Spleen (tissue), 11 donors: ENCODE results near the gene IGSF9. TPM values are rescaled to one million over a fixed set of nuclear protein-coding genes. Genes with fewer than 3 reads are reported as not detected.

Source experiments
- DNase-seq: peaks from one replicate; pipeline ENCODE4 v3.0.0-alpha.2; 2020
- H3K27ac ChIP-seq, 8 donors: fragments of 200-600 bp; sonication (generic) in 7 of 8; 1 replicate in 4 of 8; 2 replicates in 4 of 8; pipeline versions ENCODE4 v1.5.0 to v1.8.0; 2016 to 2021; ENCODE audit warnings: inconsistent platforms in 4 of 8, mild to moderate bottlenecking in 4 of 8, moderate library complexity in 1 of 8
- H3K27me3 ChIP-seq, 7 donors: fragments of 200-600 bp; sonication (generic) in 6 of 7; replicated peaks in 1 of 7; 1 replicate in 4 of 7; 2 replicates in 3 of 7; pipeline versions ENCODE4 v1.5.0 to v1.8.0; 2016 to 2021; ENCODE audit warnings: inconsistent platforms in 3 of 7, mild to moderate bottlenecking in 1 of 7
- H3K36me3 ChIP-seq, 6 donors: fragments of 200-600 bp; sonication (generic) in 5 of 6; 1 replicate in 4 of 6; 2 replicates in 2 of 6; pipeline versions ENCODE4 v1.5.0 to v1.8.0; 2016 to 2021; ENCODE audit warnings: inconsistent platforms in 2 of 6
- H3K4me1 ChIP-seq, 6 donors: fragments of 200-600 bp; sonication (generic) in 5 of 6; 1 replicate in 3 of 6; 2 replicates in 3 of 6; pipeline versions ENCODE4 v1.5.0 to v1.8.0; 2016 to 2021; ENCODE audit warnings: inconsistent platforms in 3 of 6
- H3K4me3 ChIP-seq, 8 donors: fragments of 200-600 bp; sonication (generic) in 7 of 8; 1 replicate in 4 of 8; 2 replicates in 4 of 8; pipeline versions ENCODE4 v1.5.0 to v1.8.0; 2016 to 2021; ENCODE audit warnings: inconsistent platforms in 4 of 8, mild to moderate bottlenecking in 4 of 8, moderate library complexity in 2 of 8
- H3K9me3 ChIP-seq, 8 donors: fragments of 200-600 bp; sonication (generic) in 7 of 8; 1 replicate in 4 of 8; 2 replicates in 4 of 8; pipeline versions ENCODE4 v1.5.0 to v1.8.0; 2016 to 2021; ENCODE audit warnings: inconsistent platforms in 4 of 8
- CTCF ChIP-seq, 11 experiments: fragments of 200-600 bp in 7 of 11; fragments of 450-650 bp in 4 of 11; sonication (generic) in 4 of 11; IDR thresholded peaks in 8 of 11; conservative IDR thresholded peaks in 3 of 11; 1 replicate in 7 of 11; 2 replicates in 4 of 11; pipeline versions ENCODE4 v1.4.0 to v1.8.0; 2016 to 2021; ENCODE audit warnings: antibody characterized with exemption in 11 of 11, inconsistent platforms in 4 of 11, mild to moderate bottlenecking in 1 of 11
- POLR2A ChIP-seq, 3 donors: fragments of 450-650 bp; IDR thresholded peaks; one replicate each; pipeline ENCODE4 v1.5.1; 2017; ENCODE audit warnings: antibody characterized with exemption in 3 of 3, mild to moderate bottlenecking in 1 of 3
- POLR2AphosphoS5 ChIP-seq, 3 donors: sonication (generic); formaldehyde crosslinking; IDR thresholded peaks; one replicate each; pipeline ENCODE4 v1.5.1; 2017; ENCODE audit warnings: antibody characterized with exemption in 3 of 3
- WGBS, 5 donors: extraction: QIAGEN DNeasy Blood & Tissue Kit in 3 of 5; methylation state at CpG; one replicate each; pipeline versions ENCODE4 v1.1.5 to v1.1.7; 2013 to 2018; 5-methylcytosine and 5-hydroxymethylcytosine counted together
- intact Hi-C: fragments of 100-400 bp; cut with DNase I; formaldehyde crosslinking; loops from one replicate; pipeline ENCODE4 v1.15.0; 2023; ENCODE audit warnings: low total_unique reads
- polyA plus RNA-seq, 3 donors: library from polyadenylated mRNA; stranded (reverse); fragments of 200-250 nt; gene quantifications; one replicate each; pipeline ENCODE4 v1.2.1, GENCODE V29; 2013
- total RNA-seq, 7 donors: library from RNA; depleted of rRNA in 3 of 7; stranded (reverse); fragments of >200 nt in 3 of 7; fragmentation: NEBNext Ultra II Directional in 4 of 7; extraction: Animal tissue kit (Norgen Biotek cat#: 25700) in 4 of 7; gene quantifications; one replicate each; pipeline versions ENCODE4 v1.1.0 to v1.2.1, GENCODE V29; 2016 to 2021
- donor health status: healthy with polysubstance abuse.
- donor health status: DM: no; HTN: no; CAD: no; lungs with moderate emphysema.
- donor health status: DM: no; HTN: no; CAD: no.
- donor health status: Bipolar disorder and iron deficiency.
- donor health status: healthy.
- donor health status: DM: no; HTN: no; CAD: no.
- donor health status: DM: yes; HTN: yes; CAD: no.

Gene IGSF9
- total and polyA plus RNA-seq, 10 donors = 0.12 to 2.1 (median 0.95) TPM

- Histone ChIP-seq H3K27me3 (peaks cover 0 to 23% (median 0%) of the 10 kb centered on the region in 7 donors), H3K4me1 (peaks cover 0 to 8% (median 2%) of the 10 kb centered on the region in 6 donors), H3K9me3 (no peaks in the 10 kb centered on the region), H3K27ac (no peak overlapping the region), H3K4me3 (no peak overlapping the region), H3K36me3 (no peaks in the 10 kb centered on the region)
- no peak for DNase-seq
- TF ChIP-seq POLR2AphosphoS5 (IDR thresholded peaks at IDR 0.05) (no peak), CTCF (IDR thresholded peaks at IDR 0.05 in 8 of 11, conservative IDR thresholded peaks at IDR 0.05 in 3 of 11) (no peak), POLR2A (IDR thresholded peaks at IDR 0.05) (no peak)
- intact Hi-C loops = no loop called here
- WGBS, 5 donors = 70 to 78% (median 73%) methylated on average over 4 of the region's 4 CpGs
Observed at GRCh38 chr1:159987186-159987585, 41.8 kb upstream of the IGSF9 start.

GRCh38 chr1:159986531-159986930, 41.1 kb upstream of the IGSF9 start:
- 70 to 93% (median 88%) methylated on average over 1 of the region's 1 CpG for WGBS, 5 donors

GRCh38 chr1:159986093-159986492, 40.7 kb upstream of the IGSF9 start:
- TF ChIP-seq CTCF (IDR thresholded peaks at IDR 0.05 in 8 of 11, conservative IDR thresholded peaks at IDR 0.05 in 3 of 11) (no peak), POLR2AphosphoS5 (IDR thresholded peaks at IDR 0.05) (no peak), POLR2A (IDR thresholded peaks at IDR 0.05) (no peak)
- H3K27me3 ChIP-seq = peaks cover 0 to 23% (median 0%) of the 10 kb centered on the region in 7 donors
- no peak for DNase-seq
- no peak overlapping the region for H3K4me3 ChIP-seq
- H3K9me3 ChIP-seq = no peaks in the 10 kb centered on the region
- no peak overlapping the region for H3K27ac ChIP-seq
- peaks cover 0 to 7% (median 0%) of the 10 kb centered on the region in 6 donors for H3K4me1 ChIP-seq
- no peaks in the 10 kb centered on the region for H3K36me3 ChIP-seq
- WGBS, 5 donors = 58 to 68% (median 60%) methylated on average over 2 of the region's 2 CpGs
- intact Hi-C loops = no loop called here

More at GRCh38 chr1:159986531-159986930, 41.1 kb upstream of the IGSF9 start:
- Histone ChIP-seq H3K36me3 (no peaks in the 10 kb centered on the region), H3K4me3 (no peak overlapping the region), H3K27ac (no peak overlapping the region), H3K9me3 (no peaks in the 10 kb centered on the region), H3K4me1 (peaks cover 0 to 7% (median 2%) of the 10 kb centered on the region in 6 donors), H3K27me3 (peaks cover 0 to 23% (median 0%) of the 10 kb centered on the region in 7 donors)
- TF ChIP-seq POLR2AphosphoS5 (IDR thresholded peaks at IDR 0.05) = no peak
- no peak for TF ChIP-seq CTCF (IDR thresholded peaks at IDR 0.05 in 8 of 11, conservative IDR thresholded peaks at IDR 0.05 in 3 of 11)
- no peak for TF ChIP-seq POLR2A (IDR thresholded peaks at IDR 0.05)
- intact Hi-C loops = no loop called here
- no peak for DNase-seq

GRCh38 chr1:159985473-159985872, 40.1 kb upstream of the IGSF9 start:
- H3K9me3 ChIP-seq = no peaks in the 10 kb centered on the region
- WGBS, 5 donors = 89 to 96% (median 91%) methylated on average over 6 of the region's 6 CpGs
- H3K4me1 ChIP-seq = peaks cover 0 to 7% (median 0%) of the 10 kb centered on the region in 6 donors
- H3K27ac ChIP-seq = no peak overlapping the region
- H3K4me3 ChIP-seq = no peak overlapping the region
- peaks cover 0 to 24% (median 0%) of the 10 kb centered on the region in 7 donors for H3K27me3 ChIP-seq
- H3K36me3 ChIP-seq = no peaks in the 10 kb centered on the region
- DNase-seq = no peak
- TF ChIP-seq POLR2AphosphoS5 (IDR thresholded peaks at IDR 0.05) (no peak), POLR2A (IDR thresholded peaks at IDR 0.05) (no peak), CTCF (IDR thresholded peaks at IDR 0.05 in 8 of 11, conservative IDR thresholded peaks at IDR 0.05 in 3 of 11) (no peak)
- intact Hi-C loops = no loop called here
